GM19238 (cell line): Measurements from ENCODE around the gene TUSC2.

Experiments
- DNase-seq: peaks from one replicate; pipeline ENCODE4 v3.0.0; 2011; ENCODE audit warnings: low spot score; ENCODE audit not compliant: insufficient read length

Gene TUSC2

GRCh38 chr3:50327943-50328691, at the start of gene TUSC2:
TUSC2 (minus strand) TSS chr3:50328223; CDS start chr3:50328099, 124 bp downstream.
- DNase-seq, result peak; percentile 96

- no peak for DNase-seq
Observed at GRCh38 chr3:50375258-50375931, 47.4 kb upstream of the TUSC2 start.

GRCh38 chr3:50374363-50375257, 46.6 kb upstream of the TUSC2 start:
- DNase-seq, result no peak

- no peak for DNase-seq
Observed at GRCh38 chr3:50373146-50374051, 45.4 kb upstream of the TUSC2 start.

DNA sequence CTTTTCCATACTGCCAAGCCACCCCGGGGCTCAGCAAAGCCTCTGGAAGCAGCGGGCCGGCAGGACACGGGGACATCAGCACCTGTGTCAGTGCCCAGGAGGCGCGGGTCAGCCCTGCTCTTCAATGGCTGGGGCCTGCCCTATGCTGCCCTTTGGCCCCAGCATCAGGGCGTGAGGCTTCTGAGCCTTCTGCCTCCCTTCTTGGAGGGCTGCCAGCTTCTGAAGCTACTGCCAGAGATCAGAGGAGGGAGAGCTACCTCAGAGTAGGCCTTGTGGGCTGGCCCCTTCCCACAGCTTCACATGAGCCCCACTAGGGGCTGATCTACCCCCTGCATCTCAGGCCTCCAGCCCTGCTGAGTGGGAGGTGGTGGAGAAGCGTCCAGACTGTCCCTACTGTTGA, 44.3 kb upstream of the TUSC2 start:
- DNase-seq, result no peak

DNA sequence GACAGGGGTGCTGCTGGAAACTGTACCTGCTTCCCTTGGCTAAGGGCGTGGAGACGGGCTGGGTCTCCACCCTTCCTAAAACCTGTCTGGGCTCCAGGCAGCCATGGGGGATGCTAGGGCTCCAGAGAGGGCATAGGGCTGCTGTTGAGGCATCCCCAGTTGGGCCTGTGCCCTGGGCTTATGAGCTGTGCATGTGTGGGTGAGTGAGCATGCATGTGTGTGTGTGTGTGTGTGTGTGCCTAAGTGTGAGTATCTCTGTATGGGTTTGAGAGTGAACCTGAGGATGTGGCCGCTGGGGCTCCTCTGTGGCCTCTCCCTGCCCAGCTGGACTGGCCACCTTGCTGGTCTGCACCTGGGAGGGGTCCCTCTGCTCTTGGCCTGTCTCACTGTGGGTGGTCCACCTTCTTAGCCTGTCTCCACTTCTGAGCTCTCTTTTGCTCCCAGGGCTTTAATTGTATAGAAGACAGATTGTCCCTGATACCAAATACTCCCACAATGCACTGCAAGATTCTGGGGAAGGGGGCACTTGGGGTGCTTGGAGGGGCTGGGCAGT, 43.2 kb upstream of the TUSC2 start:
- DNase-seq, result no peak

- no peak for DNase-seq
Observed at GRCh38 chr3:50370594-50370993, 42.6 kb upstream of the TUSC2 start.

- DNase-seq, result no peak
Observed at GRCh38 chr3:50369012-50369670, 41.1 kb upstream of the TUSC2 start.

- no peak for DNase-seq
Observed at GRCh38 chr3:50365842-50366220, 37.8 kb upstream of the TUSC2 start.

GRCh38 chr3:50365080-50365841, 37.2 kb upstream of the TUSC2 start:
- peak; percentile 95 for DNase-seq

DNA sequence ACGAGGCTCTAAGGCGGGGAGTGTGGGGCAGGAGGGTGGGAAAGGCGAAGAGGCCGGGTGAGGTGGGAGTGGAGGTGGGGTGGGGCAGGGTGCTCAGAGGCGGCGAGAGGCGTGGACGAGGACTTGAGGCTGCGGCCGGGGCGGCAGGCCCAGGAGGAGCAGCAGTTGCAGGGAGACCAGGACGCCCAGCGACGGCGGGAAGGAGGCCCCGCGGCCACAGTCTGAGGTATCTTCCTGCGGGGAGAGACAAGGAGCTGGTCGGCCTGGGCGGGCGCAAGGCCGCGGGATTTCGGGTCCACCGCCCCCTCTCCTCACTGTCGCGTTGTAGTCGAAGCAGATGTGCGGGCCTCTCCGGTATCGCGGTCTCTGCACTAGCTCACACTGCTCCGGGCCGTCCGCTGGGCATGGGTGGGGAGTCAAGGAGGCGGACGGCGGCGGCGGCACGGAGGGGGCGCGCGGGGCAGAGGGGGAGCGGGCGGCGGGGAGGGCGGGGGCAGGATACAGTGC, 36.6 kb upstream of the TUSC2 start:
- no peak for DNase-seq

DNA sequence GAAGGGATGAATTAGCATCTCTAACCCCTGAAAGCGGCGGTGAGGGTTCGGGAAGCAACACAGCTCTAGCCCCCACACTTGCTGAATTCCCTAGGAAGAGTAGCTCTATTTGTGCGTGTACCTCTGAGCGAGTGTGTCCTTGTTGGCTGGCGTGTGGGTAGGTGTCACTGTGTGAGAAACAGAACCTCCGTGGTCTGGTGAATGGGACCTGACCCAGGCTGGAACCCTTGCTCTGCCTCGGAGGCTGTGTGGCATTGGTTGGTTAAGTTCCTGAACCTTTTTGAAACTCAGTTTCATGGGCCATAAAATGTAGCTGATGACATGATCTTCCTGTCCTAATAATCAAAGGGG, 31.7 kb upstream of the TUSC2 start:
- DNase-seq, result no peak

GRCh38 chr3:50358911-50359759, 31.1 kb upstream of the TUSC2 start, which contains the start of gene TMEM115:
TMEM115 (minus strand) TSS chr3:50359521; CDS start chr3:50359063, 458 bp downstream.
- peak; percentile 99 for DNase-seq

DNA sequence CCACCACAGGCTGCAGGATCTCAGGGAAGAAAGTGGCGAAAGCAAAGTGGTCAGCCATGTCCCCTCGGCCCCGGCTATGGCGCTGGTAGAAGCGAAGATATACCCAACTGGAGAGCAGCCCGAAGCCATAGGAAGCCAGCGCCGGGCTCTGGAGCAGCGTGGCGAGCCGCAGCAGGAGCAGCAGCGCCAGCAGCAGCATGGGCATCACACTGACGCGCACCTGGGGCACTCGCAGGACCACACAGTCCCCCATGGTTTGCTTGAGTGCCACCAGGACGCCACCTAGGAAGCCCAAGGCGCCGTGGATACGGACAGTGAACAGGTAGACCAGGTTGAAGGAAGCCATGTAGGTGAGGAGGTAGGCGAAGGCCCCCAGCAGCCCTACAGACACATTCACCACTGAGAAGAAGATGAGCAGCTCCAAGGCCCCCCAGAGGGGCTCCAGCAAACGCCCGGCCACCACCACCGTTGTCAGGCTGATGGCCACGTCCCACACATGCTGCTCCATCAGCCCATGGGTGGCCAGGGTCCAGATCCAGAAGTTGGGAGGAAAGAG, 30.4 kb upstream of the TUSC2 start:
- DNase-seq, result no peak

- DNase-seq, result no peak
Observed at GRCh38 chr3:50357481-50357880, 29.5 kb upstream of the TUSC2 start.

- no peak for DNase-seq
Observed at GRCh38 chr3:50356553-50356952, 28.5 kb upstream of the TUSC2 start.

DNA sequence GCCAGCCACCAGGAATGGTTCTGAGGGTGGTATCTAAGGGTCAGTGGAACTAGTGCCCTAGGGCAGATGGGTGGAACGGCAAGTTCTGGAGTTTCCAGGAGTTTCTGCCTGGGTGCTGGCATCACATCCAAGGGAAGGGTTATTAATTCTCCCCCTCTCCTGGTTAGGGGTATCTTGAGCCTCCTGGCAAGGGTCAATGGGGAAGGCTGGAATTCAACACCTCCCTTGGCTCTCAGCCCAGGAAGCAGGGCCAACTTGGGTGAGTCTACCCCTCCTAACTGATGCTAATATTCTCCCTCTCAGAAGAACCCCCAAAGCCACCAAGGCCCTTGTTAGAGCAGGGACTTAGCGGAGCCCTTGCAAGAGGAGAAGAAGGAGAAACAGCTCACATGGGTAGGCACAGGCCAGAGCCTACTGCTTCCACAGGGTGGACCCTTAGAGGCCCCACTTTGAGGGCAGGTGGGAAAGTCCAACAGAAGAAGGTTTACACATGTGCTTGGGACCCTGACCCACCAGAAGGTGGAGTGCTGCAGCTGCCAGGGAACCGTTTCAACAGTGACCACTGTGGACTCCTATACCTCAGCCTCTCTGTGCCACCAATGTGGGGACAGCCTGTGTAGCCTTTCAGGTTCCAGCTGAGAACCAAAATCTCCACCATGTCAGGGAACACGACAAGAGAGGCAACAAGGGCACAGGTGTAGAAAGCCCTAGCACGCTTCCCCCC, 28.0 kb upstream of the TUSC2 start:
- DNase-seq, result no peak
